H9 (cell line): ENCODE measurements around the gene SPTA1. TPM values are rescaled to one million over a fixed set of nuclear protein-coding genes. Genes with fewer than 3 reads are reported as not detected.

ENCODE experiments used
- DNase-seq: peaks from one replicate; pipeline ENCODE4 v3.0.0-alpha.2; 2017
- H2AFZ ChIP-seq: one replicate; pipeline ENCODE4 v1.6.1; 2013; ENCODE audit warnings: mild to moderate bottlenecking, low read length, control low read depth, moderate library complexity
- H2AK5ac ChIP-seq: 2 replicates; pipeline ENCODE4 v1.6.1; 2013; ENCODE audit warnings: low read length, control low read depth, mixed read lengths; ENCODE audit not compliant: insufficient read length
- H2BK120ac ChIP-seq: one replicate; pipeline ENCODE4 v1.6.1; 2013; ENCODE audit warnings: low read depth, mild to moderate bottlenecking, low read length, control low read depth, inconsistent platforms; ENCODE audit not compliant: poor library complexity, severe bottlenecking
- H2BK12ac ChIP-seq: 2 replicates; pipeline ENCODE4 v1.6.1; 2013; ENCODE audit warnings: low read length, control low read depth, mixed read lengths, low read depth; ENCODE audit not compliant: insufficient read length
- H2BK15ac ChIP-seq: 2 replicates; pipeline ENCODE4 v1.6.1; 2013; ENCODE audit warnings: low read depth, low read length, control low read depth
- H2BK20ac ChIP-seq: one replicate; pipeline ENCODE4 v1.6.1; 2013; ENCODE audit warnings: low read depth, mild to moderate bottlenecking, low read length, control low read depth, inconsistent platforms; ENCODE audit not compliant: poor library complexity, severe bottlenecking
- H2BK5ac ChIP-seq: 2 replicates; pipeline ENCODE4 v1.6.1; 2013; ENCODE audit warnings: low read length, control low read depth, mixed read lengths; ENCODE audit not compliant: insufficient read length
- H3K14ac ChIP-seq: 2 replicates; pipeline ENCODE4 v1.6.1; 2013; ENCODE audit warnings: low read length, control low read depth; ENCODE audit not compliant: insufficient read depth
- H3K18ac ChIP-seq: 2 replicates; pipeline ENCODE4 v1.6.1; 2013; ENCODE audit warnings: low read depth, mild to moderate bottlenecking, mixed read lengths, low read length, control low read depth; ENCODE audit not compliant: insufficient read length
- H3K23ac ChIP-seq: 2 replicates; pipeline ENCODE4 v1.6.1; 2013; ENCODE audit warnings: low read length, control low read depth, mixed read lengths, low read depth; ENCODE audit not compliant: insufficient read length
- H3K23me2 ChIP-seq: 2 replicates; pipeline ENCODE4 v1.6.1; 2013; ENCODE audit warnings: low read depth, mild to moderate bottlenecking, mixed read lengths, low read length, control low read depth; ENCODE audit not compliant: insufficient read length, poor library complexity, severe bottlenecking
- H3K27ac ChIP-seq: 2 replicates; pipeline ENCODE4 v1.5.1; 2013; ENCODE audit warnings: low read length, control low read depth, mixed read lengths, low read depth; ENCODE audit not compliant: insufficient read length
- H3K27me3 ChIP-seq: 2 replicates; pipeline ENCODE4 v1.6.1; 2013; ENCODE audit warnings: low read length, control low read depth, inconsistent platforms; ENCODE audit not compliant: insufficient read depth
- H3K4ac ChIP-seq: 2 replicates; pipeline ENCODE4 v1.6.1; 2013; ENCODE audit warnings: low read depth, mild to moderate bottlenecking, control low read depth, inconsistent platforms, low read length, moderate library complexity
- H3K4me1 ChIP-seq: 2 replicates; pipeline ENCODE4 v1.6.1; 2013; ENCODE audit warnings: low read length, control low read depth, inconsistent platforms; ENCODE audit not compliant: insufficient read depth
- H3K4me2 ChIP-seq: 2 replicates; pipeline ENCODE4 v1.6.1; 2013; ENCODE audit warnings: low read length, control low read depth, mixed read lengths; ENCODE audit not compliant: insufficient read length, insufficient read depth
- H3K56ac ChIP-seq: 2 replicates; pipeline ENCODE4 v1.6.1; 2013; ENCODE audit warnings: low read depth, mild to moderate bottlenecking, mixed read lengths, low read length, control low read depth; ENCODE audit not compliant: insufficient read length
- H3K79me1 ChIP-seq: 2 replicates; pipeline ENCODE4 v1.6.1; 2013; ENCODE audit warnings: low read depth, mild to moderate bottlenecking, moderate library complexity, low read length, control low read depth, inconsistent platforms; ENCODE audit not compliant: insufficient read depth, poor library complexity, severe bottlenecking
- H3K79me2 ChIP-seq: 2 replicates; pipeline ENCODE4 v1.6.1; 2013; ENCODE audit warnings: low read length, control low read depth, inconsistent platforms; ENCODE audit not compliant: insufficient read depth
- H3K9ac ChIP-seq: 2 replicates; pipeline ENCODE4 v1.6.1; 2013; ENCODE audit warnings: low read length, control low read depth, mixed read lengths; ENCODE audit not compliant: insufficient read length; ENCODE audit errors: extremely low read depth
- H3K9me3 ChIP-seq: one replicate; pipeline ENCODE4 v1.6.1; 2013; ENCODE audit warnings: low read depth, low read length, inconsistent platforms; ENCODE audit not compliant: control insufficient read depth
- H3T11ph ChIP-seq: one replicate; pipeline ENCODE4 v1.6.1; 2013; ENCODE audit warnings: mild to moderate bottlenecking, low read length, control low read depth, inconsistent platforms
- H4K20me1 ChIP-seq: one replicate; pipeline ENCODE4 v1.6.1; 2013; ENCODE audit not compliant: control insufficient read depth, insufficient read length, insufficient read depth
- H4K5ac ChIP-seq: 2 replicates; pipeline ENCODE4 v1.6.1; 2013; ENCODE audit warnings: low read depth, mild to moderate bottlenecking, mixed read lengths, low read length, control low read depth; ENCODE audit not compliant: insufficient read length
- H4K8ac ChIP-seq: replicated peaks from 2 replicates; pipeline ENCODE4 v1.6.1; 2013; ENCODE audit warnings: low read length, control low read depth, mixed read lengths, low read depth; ENCODE audit not compliant: insufficient read length
- H4K91ac ChIP-seq: 2 replicates; pipeline ENCODE4 v1.6.1; 2013; ENCODE audit warnings: low read depth, mild to moderate bottlenecking, moderate library complexity, mixed read lengths, low read length, control low read depth; ENCODE audit not compliant: insufficient read length
- H3K27ac Mint-ChIP-seq, 3 experiments: 2 replicates in 2 of 3; 3 replicates in 1 of 3; pipeline ENCODE4 v1.8.0; 2020 to 2021; ENCODE audit warnings: mixed read lengths in 3 of 3, mild to moderate bottlenecking in 1 of 3, moderate library complexity in 1 of 3
- H3K27me3 Mint-ChIP-seq: 2 replicates; pipeline ENCODE4 v1.8.0; 2021; ENCODE audit warnings: low read depth, mild to moderate bottlenecking, moderate library complexity, mixed read lengths
- H3K36me3 Mint-ChIP-seq, 3 experiments: 2 replicates in 2 of 3; 3 replicates in 1 of 3; pipeline ENCODE4 v1.8.0; 2020 to 2021; ENCODE audit warnings: low read depth in 3 of 3, mixed read lengths in 3 of 3; ENCODE audit not compliant: insufficient read depth in 1 of 3
- H3K4me1 Mint-ChIP-seq, 2 experiments: 2 replicates each; pipeline ENCODE4 v1.8.0; 2020; ENCODE audit warnings: mixed read lengths in 2 of 2
- H3K4me3 Mint-ChIP-seq, 2 experiments: 2 replicates in 1 of 2; 3 replicates in 1 of 2; pipeline ENCODE4 v1.8.0; 2020 to 2021; ENCODE audit warnings: mild to moderate bottlenecking in 2 of 2, mixed read lengths in 2 of 2, moderate library complexity in 1 of 2
- H3K9me3 Mint-ChIP-seq, 2 experiments: 2 replicates in 1 of 2; 3 replicates in 1 of 2; pipeline ENCODE4 v1.8.0; 2020; ENCODE audit warnings: mild to moderate bottlenecking in 2 of 2, mixed read lengths in 2 of 2, moderate library complexity in 1 of 2
- WGBS: extraction: QIAGEN DNeasy Blood & Tissue Kit; methylation state at CpG from one replicate; pipeline ENCODE4 v1.1.7; 2013; ENCODE audit warnings: missing lambda C conversion rate, low lambda C conversion rate, mixed read lengths; ENCODE audit not compliant: insufficient read length; ENCODE audit errors: extremely low coverage; 5-methylcytosine and 5-hydroxymethylcytosine counted together
- total RNA-seq: library from RNA; stranded (reverse); gene quantifications from 2 replicates; pipeline ENCODE4 v1.2.1, GENCODE V29; 2021
- TF ChIP-seq, protein P1 (sequence below): fragments of 200-600 bp; sonication (generic); conservative IDR thresholded peaks from 3 replicates; pipeline ENCODE4 v1.8.0; 2021; ENCODE audit warnings: antibody characterized with exemption, mild to moderate bottlenecking

SPTA1 gene
- total RNA-seq, 1 experiment from 2014 or later = not detected

DNA sequence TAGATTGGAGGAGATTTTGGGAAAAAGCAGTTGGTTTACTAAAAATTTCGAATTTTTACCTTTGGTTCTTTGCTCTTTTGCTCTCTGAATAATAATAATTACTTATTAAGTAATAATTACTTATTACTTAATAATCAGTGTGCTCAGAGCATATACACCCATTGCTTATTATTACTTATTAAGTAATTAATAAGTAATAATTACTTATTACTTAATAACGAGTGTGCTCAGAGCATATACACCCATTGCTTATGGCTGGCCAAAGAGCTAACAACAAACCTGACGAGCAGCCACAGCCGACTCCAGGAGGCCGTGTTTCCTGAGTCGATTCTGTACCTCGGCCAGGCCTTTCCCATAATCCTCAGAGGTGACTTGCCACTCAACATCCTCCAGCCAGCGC lies 20.5 kb downstream of the SPTA1 start:
- Histone ChIP-seq H3K27ac (no peak overlapping the region), H3K14ac (no peak overlapping the region), H3K4me2 (no peak overlapping the region), H3K9me3 (no peaks in the 10 kb centered on the region), H2AFZ (no peak overlapping the region), H4K20me1 (no peaks in the 10 kb centered on the region), H3T11ph (no peak overlapping the region), H3K4ac (no peak overlapping the region), H3K79me2 (no peaks in the 10 kb centered on the region), H3K27me3 (no peaks in the 10 kb centered on the region), H3K9ac (no peak overlapping the region), H3K18ac (no peak overlapping the region), H4K91ac (no peak overlapping the region), H2AK5ac (no peak overlapping the region), H2BK15ac (no peak overlapping the region), H3K23ac (no peak overlapping the region), H2BK12ac (no peak overlapping the region), H4K5ac (no peak overlapping the region), H4K8ac (no peak overlapping the region), H2BK5ac (no peak overlapping the region), H3K79me1 (no peaks in the 10 kb centered on the region), H3K56ac (no peak overlapping the region), H2BK120ac (no peak overlapping the region), H3K23me2 (no peaks in the 10 kb centered on the region), H3K4me1 (no peaks in the 10 kb centered on the region), H2BK20ac (no peak overlapping the region)
- TF ChIP-seq, protein P1, sequence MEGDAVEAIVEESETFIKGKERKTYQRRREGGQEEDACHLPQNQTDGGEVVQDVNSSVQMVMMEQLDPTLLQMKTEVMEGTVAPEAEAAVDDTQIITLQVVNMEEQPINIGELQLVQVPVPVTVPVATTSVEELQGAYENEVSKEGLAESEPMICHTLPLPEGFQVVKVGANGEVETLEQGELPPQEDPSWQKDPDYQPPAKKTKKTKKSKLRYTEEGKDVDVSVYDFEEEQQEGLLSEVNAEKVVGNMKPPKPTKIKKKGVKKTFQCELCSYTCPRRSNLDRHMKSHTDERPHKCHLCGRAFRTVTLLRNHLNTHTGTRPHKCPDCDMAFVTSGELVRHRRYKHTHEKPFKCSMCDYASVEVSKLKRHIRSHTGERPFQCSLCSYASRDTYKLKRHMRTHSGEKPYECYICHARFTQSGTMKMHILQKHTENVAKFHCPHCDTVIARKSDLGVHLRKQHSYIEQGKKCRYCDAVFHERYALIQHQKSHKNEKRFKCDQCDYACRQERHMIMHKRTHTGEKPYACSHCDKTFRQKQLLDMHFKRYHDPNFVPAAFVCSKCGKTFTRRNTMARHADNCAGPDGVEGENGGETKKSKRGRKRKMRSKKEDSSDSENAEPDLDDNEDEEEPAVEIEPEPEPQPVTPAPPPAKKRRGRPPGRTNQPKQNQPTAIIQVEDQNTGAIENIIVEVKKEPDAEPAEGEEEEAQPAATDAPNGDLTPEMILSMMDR = no peak
- Mint-ChIP-seq H3K9me3 (no peaks in the 10 kb centered on the region), H3K27ac (no peak overlapping the region), H3K27me3 (no peaks in the 10 kb centered on the region), H3K4me1 (no peaks in the 10 kb centered on the region), H3K4me3 (no peak overlapping the region), H3K36me3 (no peaks in the 10 kb centered on the region)
- no CpG with 5 or more reads among the region's 8 CpGs for WGBS
- no peak for DNase-seq
